A673 (cell line): ENCODE results near the gene SV2C.

Source experiments
- EZH2 ChIP-seq: fragments of 200-600 bp; sonication (generic); IDR thresholded peaks from 2 replicates; pipeline ENCODE4 v1.6.1; 2017; ENCODE audit warnings: borderline replicate concordance, low read depth, mild to moderate bottlenecking, mixed read lengths, antibody characterized with exemption, low read length; ENCODE audit not compliant: poor library complexity, severe bottlenecking
- TF ChIP-seq, protein P1 (sequence below): fragments of 300-800, 200-600 bp; sonication (generic); conservative IDR thresholded peaks from 2 replicates; pipeline ENCODE4 v1.5.1; 2017; ENCODE audit warnings: low read depth, mild to moderate bottlenecking, antibody characterized with exemption, low read length, moderate library complexity, mixed read lengths

DNA sequence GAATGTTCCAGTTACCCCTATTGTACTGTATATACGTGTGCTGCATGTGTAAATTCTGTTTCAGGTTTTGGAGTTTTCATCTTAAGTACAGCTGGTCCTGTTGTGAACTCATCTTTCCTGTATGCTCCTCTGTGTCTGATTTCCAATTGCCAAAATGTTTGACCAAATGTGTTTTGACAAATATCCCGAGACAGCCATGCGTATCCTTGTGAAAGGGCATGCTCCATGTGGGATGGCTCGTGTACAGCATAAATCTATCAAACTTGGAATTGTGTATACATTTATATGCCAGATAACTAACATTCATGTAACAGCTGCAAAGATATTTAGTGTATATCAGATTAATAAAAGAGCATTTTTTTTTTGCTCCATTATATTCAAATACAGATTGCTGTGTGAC is 250.4 kb downstream of the SV2C start:
- TF ChIP-seq EZH2: no peak
- TF ChIP-seq, protein P1, sequence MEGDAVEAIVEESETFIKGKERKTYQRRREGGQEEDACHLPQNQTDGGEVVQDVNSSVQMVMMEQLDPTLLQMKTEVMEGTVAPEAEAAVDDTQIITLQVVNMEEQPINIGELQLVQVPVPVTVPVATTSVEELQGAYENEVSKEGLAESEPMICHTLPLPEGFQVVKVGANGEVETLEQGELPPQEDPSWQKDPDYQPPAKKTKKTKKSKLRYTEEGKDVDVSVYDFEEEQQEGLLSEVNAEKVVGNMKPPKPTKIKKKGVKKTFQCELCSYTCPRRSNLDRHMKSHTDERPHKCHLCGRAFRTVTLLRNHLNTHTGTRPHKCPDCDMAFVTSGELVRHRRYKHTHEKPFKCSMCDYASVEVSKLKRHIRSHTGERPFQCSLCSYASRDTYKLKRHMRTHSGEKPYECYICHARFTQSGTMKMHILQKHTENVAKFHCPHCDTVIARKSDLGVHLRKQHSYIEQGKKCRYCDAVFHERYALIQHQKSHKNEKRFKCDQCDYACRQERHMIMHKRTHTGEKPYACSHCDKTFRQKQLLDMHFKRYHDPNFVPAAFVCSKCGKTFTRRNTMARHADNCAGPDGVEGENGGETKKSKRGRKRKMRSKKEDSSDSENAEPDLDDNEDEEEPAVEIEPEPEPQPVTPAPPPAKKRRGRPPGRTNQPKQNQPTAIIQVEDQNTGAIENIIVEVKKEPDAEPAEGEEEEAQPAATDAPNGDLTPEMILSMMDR: no peak
